Body of pancreas (tissue), 4 donors: ENCODE measurements around the gene CCDC158. TPM values are rescaled to one million over a fixed set of nuclear protein-coding genes. Genes with fewer than 3 reads are reported as not detected.
A peak's percentile ranks its signal among the peaks of the same experiment; 100 is the strongest.

Experiments
- ATAC-seq: fragments of 150-250 bp; one replicate; pipeline ENCODE4 v1.9.1; 2016
- DNase-seq, 4 donors: peaks; one replicate each; pipeline ENCODE4 v3.0.0-alpha.2; 2019
- H3K27ac ChIP-seq, 4 donors: fragments of 200-600 bp; sonication (generic); 1 replicate in 3 of 4; 2 replicates in 1 of 4; pipeline versions ENCODE4 v1.5.1 to v1.6.1; 2016 to 2019; ENCODE audit warnings: mild to moderate bottlenecking in 1 of 4, mixed read lengths in 1 of 4, moderate library complexity in 1 of 4
- H3K27me3 ChIP-seq, 2 donors: fragments of 200-600 bp; sonication (generic); one replicate each; pipeline ENCODE4 v1.6.0; 2016; ENCODE audit warnings: mild to moderate bottlenecking in 1 of 2
- H3K36me3 ChIP-seq, 2 donors: fragments of 200-600 bp; sonication (generic); replicated peaks in 1 of 2; 2 replicates each; pipeline ENCODE4 v1.5.1; 2016; ENCODE audit warnings: low read depth in 2 of 2; ENCODE audit not compliant: insufficient read depth in 1 of 2
- H3K4me1 ChIP-seq: fragments of 200-600 bp; sonication (generic); one replicate; pipeline ENCODE4 v1.6.0; 2016
- H3K4me3 ChIP-seq, 2 donors: fragments of 200-600 bp; sonication (generic); 1 replicate in 1 of 2; 2 replicates in 1 of 2; pipeline ENCODE4 v1.5.1; 2016 to 2019
- H3K9me3 ChIP-seq, 3 donors: fragments of 200-600 bp; sonication (generic); 1 replicate in 2 of 3; 2 replicates in 1 of 3; pipeline ENCODE4 v1.5.1; 2016
- CTCF ChIP-seq, 7 experiments: fragments of 450-650 bp in 4 of 7; fragments of 200-600 bp in 3 of 7; sonication (generic) in 3 of 7; IDR thresholded peaks; one replicate each; pipeline ENCODE4 v1.5.1; 2016 to 2019; ENCODE audit warnings: antibody characterized with exemption in 7 of 7
- POLR2A ChIP-seq, 3 donors: fragments of 450-650 bp; IDR thresholded peaks; one replicate each; pipeline ENCODE4 v1.6.1; 2016; ENCODE audit warnings: antibody characterized with exemption in 3 of 3, mild to moderate bottlenecking in 2 of 3
- WGBS, 2 donors: methylation state at CpG; one replicate each; pipeline ENCODE4 v1.1.5; 2017; 5-methylcytosine and 5-hydroxymethylcytosine counted together
- intact Hi-C: fragments of 100-400 bp; cut with DNase I; formaldehyde crosslinking; loops from one replicate; pipeline ENCODE4 v1.15.1; 2023
- total RNA-seq, 2 donors: library from RNA; depleted of rRNA; stranded (reverse); fragments of >200 nt; gene quantifications; one replicate each; pipeline ENCODE4 v1.1.0, GENCODE V29; 2016

The CCDC158 gene
- total RNA-seq, 2 donors from 2014 or later = 0.99 to 1.3 TPM

- ATAC-seq (peak; percentile 83), DNase-seq (peak; percentile 82 to 88 (median 86))
- Histone ChIP-seq H3K9me3 (no peaks in the 10 kb centered on the region), H3K4me1 (peaks cover 48% of the 10 kb centered on the region), H3K27ac (peak within 1 kb of the TSS; percentile 79 to 94 (median 90)), H3K36me3 (no peaks in the 10 kb centered on the region), H3K27me3 (no peaks in the 10 kb centered on the region), H3K4me3 (peak within 1 kb of the TSS; percentile 46 to 52)
- 0% methylated on average over 4 to 85 of the region's 85 CpGs for WGBS, 2 donors
- intact Hi-C loops = no loop called here
- TF ChIP-seq POLR2A (IDR thresholded peaks at IDR 0.05) (peak; percentile 57 to 86 (median 79)), CTCF (IDR thresholded peaks at IDR 0.05) (peak in 4 of 7 experiments; percentile 7 to 14 (median 10))
These were observed 114.7 kb downstream of the CCDC158 start, which contains the start of gene STBD1 for GRCh38 chr4:76305971-76306881. STBD1 (plus strand) TSS chr4:76306733; CDS start chr4:76306770, 37 bp downstream.

GRCh38 chr4:76305033-76305687 lies 115.8 kb downstream of the CCDC158 start:
- no peak overlapping the region for H3K4me3 ChIP-seq
- H3K27ac ChIP-seq = peak overlapping the region in 1 of 4 donors; percentile 94
- ATAC-seq (no peak), DNase-seq (no peak)
- no peaks in the 10 kb centered on the region for H3K9me3 ChIP-seq
- TF ChIP-seq CTCF (IDR thresholded peaks at IDR 0.05) (no peak), POLR2A (IDR thresholded peaks at IDR 0.05) (no peak)
- 74 to 87% methylated on average over 7 of the region's 7 CpGs for WGBS, 2 donors
- intact Hi-C loops = no loop called here
- H3K4me1 ChIP-seq = peaks cover 58% of the 10 kb centered on the region
- no peaks in the 10 kb centered on the region for H3K27me3 ChIP-seq
- H3K36me3 ChIP-seq = no peaks in the 10 kb centered on the region

GRCh38 chr4:76302826-76303438 lies 118.0 kb downstream of the CCDC158 start:
- WGBS, 2 donors = 72 to 83% methylated on average over 3 of the region's 3 CpGs
- TF ChIP-seq CTCF (IDR thresholded peaks at IDR 0.05) (no peak), POLR2A (IDR thresholded peaks at IDR 0.05) (no peak)
- DNase-seq (no peak), ATAC-seq (no peak)
- intact Hi-C loops = no loop called here
- Histone ChIP-seq H3K4me1 (peaks cover 69% of the 10 kb centered on the region), H3K4me3 (no peak overlapping the region), H3K27me3 (no peaks in the 10 kb centered on the region), H3K27ac (peak overlapping the region; percentile 33 to 88 (median 81)), H3K36me3 (no peaks in the 10 kb centered on the region), H3K9me3 (no peaks in the 10 kb centered on the region)

- Histone ChIP-seq H3K4me1 (peaks cover 61% of the 10 kb centered on the region), H3K36me3 (no peaks in the 10 kb centered on the region), H3K27me3 (no peaks in the 10 kb centered on the region), H3K9me3 (no peaks in the 10 kb centered on the region), H3K27ac (peak overlapping the region; percentile 78 to 88 (median 86)), H3K4me3 (no peak overlapping the region)
- TF ChIP-seq POLR2A (IDR thresholded peaks at IDR 0.05) (no peak), CTCF (IDR thresholded peaks at IDR 0.05) (no peak)
- WGBS, 2 donors = 7 to 9% methylated on average over 1 of the region's 1 CpG
- peak in 1 of 4 donors; percentile 24 for DNase-seq
- peak; percentile 61 for ATAC-seq
- intact Hi-C loops = no loop called here
These were observed 119.2 kb downstream of the CCDC158 start for GRCh38 chr4:76301775-76302162.
